HG03139 (cell line): ENCODE results near the gene PLIN1.

Experiments
- ATAC-seq: cut with Tn5 transposase; IDR thresholded peaks from one replicate; pipeline ENCODE4 v1.9.1; 2021; ENCODE audit not compliant: unreplicated experiment

PLIN1 gene

DNA sequence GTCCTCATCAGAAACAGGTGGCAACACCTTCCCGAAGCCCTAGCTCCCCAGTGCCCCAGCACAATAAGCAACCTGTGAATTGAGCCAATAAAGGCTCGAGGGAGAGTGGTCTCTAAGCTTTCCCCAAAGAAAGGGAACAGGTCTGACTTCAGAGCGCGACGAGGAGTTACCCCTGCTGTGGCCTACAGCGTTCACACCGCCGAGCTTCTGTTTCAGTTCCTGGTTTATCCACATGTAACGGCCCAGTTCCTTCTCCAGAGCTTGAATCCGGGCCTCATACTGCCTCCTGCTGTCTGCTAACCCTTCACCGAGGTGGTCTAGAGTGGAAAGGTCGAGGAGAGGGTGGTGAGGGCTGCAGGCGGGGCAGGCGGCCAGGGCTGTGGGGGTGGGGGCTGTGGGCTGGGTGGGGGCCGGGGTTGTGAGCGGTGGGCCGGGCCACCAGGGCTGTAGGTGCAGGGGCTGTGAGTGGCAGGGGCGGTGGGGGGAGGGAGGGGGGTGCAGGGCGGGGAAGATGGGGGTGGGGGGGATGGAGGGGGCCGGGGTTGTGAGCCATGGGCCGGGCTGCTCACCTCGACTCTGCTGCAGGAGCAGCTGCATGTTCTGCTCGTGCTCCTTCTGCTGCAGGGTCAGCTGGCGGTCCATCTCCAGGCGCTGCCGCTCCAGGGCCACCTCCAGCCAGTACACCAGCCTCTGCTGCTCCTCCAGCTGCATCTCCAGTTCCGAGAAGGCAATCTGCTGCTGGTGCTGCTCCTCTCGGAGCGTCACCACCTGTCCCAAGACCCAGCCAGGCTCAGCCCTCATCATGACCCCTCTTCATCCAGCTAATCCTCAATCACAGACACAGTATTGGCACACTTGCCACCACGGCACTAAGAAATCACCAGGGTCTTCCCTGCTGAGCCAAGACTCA is 50.1 kb downstream of the PLIN1 start:
- no peak for ATAC-seq

DNA sequence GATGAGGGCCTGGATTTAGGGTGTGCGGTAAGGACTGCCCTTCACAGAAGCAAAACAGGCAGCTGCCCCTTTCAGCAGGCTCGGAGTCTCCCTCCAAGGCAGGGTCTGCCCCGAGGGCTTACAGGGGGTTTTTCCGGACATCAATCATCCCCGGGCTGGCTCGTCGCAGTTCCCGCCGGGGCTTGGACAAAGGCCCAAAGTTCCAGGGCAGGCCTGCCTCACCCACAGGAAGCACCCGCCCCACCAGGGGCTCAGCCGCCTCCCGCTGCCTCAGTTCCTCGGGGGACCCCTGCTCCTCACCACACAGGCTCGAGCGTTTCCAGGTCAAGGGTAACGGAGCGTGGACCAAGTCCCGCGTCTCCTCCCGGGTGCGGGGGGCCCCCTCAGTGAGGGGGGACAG is 50.9 kb downstream of the PLIN1 start:
- ATAC-seq: no peak

DNA sequence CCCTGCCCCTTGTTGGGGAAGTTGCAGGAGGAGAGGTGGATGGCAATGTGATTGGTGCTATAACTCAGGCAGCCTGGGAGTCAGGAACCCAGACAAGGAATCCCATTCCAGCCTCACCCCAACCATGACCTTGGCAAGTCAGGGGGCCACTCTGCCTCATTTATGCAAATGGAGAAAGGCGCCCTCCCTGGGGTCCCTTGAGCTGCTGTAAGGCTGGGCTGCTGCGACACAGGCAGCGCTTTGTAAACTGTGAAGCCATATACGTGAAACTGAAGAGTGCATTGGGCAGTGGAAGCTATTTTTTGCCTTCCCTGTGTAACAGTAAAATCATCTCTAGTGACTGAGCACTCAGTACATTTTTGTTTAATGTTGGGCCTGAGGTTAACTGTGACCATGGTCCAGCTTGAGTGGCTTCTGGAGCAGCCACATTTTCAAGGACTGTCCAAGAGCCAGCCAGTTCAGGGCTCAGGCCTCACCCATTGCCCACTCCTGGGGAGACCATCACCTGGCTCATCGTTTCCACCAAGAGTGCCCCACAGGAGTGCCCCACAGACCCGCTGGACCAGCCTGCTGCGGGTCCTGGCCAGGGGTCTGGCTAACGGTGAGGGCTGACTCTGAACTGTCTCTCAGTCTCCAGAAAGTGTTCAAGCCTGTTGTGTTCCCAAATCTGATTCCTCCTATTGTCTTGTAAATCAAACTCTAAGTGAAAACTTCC is 51.8 kb downstream of the PLIN1 start:
- no peak for ATAC-seq

DNA sequence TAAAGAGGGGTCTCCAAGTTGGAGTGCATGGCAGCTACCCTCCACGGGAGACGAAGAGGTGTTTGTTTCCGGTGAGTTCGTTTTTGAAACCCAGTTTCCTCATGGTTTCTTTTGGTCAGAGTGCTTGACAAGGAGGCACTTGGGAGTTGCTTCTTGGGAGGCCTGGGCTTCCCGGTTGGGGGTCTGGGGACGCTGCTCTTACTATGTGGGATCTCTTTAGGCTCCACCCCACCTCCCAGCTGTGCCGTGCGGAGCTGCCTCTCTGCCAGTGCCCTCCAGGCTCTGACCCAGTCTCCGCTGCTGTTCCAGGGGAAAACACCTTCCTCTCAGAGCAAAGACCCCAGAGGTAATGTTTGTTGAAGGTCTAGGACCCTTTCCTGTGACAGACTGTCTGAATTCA is 53.5 kb downstream of the PLIN1 start:
- ATAC-seq: no peak

DNA sequence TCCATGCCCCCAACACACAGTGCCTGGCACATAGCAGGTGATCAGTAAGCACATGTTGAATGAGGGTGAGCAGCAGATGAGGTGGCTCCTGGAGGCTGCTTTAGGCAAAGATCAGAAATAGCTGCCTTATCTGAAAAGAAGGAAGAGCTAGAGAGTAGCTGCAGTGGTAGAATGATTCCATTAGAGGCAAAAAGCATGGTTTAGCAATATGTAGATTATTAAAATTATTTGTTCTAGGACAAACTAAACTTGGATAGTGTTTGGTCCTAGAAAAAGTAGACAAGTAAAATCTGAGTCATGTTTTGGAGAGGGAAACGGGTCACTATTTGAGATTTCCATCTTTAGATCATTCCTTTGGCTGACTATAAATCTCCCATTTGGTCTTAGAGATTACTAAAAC is 56.0 kb downstream of the PLIN1 start:
- no peak for ATAC-seq

DNA sequence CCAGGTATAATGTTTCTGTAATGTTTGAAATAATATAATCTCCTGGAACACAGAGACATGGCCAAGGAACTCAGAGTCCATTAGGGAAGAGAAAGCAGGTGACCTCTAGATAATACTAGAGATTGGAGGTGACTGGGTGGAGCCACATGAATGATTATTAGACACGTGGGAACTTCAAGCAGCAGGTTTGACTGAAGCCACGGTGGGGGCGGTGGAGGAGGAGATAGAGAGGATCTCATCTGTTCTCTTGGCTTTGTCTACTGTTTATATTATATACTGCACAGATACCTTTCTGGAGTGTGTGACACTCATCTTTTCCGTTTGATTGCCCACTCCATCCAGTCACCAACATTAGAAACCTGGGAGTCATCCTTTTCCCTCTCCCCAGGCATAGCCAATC is 57.6 kb downstream of the PLIN1 start:
- no peak for ATAC-seq

DNA sequence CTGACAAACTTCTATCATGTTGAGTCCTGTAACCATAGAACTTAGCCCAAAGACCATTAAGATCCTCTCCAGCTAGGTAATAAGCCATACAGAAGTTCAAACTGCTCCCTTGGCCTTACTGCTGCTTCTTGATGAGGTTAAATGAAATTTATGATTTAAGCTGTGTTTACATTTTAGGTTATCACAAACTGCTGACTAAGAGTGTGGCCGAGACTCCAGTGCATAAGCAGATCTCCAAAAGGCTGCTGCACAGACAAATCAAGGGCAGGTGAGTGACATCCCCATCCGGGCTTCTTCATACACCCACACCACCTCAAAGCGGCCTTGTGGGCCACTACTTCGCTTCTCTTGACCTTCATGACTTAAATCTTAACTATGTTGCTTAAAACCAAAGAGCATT is 62.9 kb downstream of the PLIN1 start:
- no peak for ATAC-seq

DNA sequence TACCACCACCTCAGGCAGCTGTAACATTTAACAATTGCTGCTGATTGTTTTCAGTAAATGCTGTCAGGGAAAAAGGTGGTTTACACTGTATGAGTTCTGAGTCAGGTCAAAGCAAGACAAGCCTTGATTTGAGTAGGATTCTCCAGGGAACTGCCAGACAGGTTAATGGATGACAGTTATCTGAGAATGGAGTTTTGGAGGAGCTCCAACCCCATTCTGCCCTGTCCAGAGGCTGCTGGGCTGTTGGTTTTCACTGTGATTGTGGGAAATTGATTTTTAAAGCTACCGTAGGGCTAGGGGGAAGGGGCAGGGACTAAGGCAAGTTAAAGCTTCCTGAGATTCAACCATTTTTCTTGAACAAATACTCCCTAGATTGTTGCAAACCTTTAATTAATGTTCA is 64.0 kb downstream of the PLIN1 start:
- no peak for ATAC-seq
